NCI-H82 (cell line): Measurements from ENCODE around the gene CAV2.
"Not testable (repeated sequence)": the region's sequence is repeated elsewhere in the genome, so short reads cannot be mapped to it uniquely, and the experiment has no call there.

Experiments
- DNase-seq: peaks from one replicate; lab custom pipeline; 2025; lab: John Stamatoyannopoulos, UW

The CAV2 gene, protein sequence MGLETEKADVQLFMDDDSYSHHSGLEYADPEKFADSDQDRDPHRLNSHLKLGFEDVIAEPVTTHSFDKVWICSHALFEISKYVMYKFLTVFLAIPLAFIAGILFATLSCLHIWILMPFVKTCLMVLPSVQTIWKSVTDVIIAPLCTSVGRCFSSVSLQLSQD

DNA sequence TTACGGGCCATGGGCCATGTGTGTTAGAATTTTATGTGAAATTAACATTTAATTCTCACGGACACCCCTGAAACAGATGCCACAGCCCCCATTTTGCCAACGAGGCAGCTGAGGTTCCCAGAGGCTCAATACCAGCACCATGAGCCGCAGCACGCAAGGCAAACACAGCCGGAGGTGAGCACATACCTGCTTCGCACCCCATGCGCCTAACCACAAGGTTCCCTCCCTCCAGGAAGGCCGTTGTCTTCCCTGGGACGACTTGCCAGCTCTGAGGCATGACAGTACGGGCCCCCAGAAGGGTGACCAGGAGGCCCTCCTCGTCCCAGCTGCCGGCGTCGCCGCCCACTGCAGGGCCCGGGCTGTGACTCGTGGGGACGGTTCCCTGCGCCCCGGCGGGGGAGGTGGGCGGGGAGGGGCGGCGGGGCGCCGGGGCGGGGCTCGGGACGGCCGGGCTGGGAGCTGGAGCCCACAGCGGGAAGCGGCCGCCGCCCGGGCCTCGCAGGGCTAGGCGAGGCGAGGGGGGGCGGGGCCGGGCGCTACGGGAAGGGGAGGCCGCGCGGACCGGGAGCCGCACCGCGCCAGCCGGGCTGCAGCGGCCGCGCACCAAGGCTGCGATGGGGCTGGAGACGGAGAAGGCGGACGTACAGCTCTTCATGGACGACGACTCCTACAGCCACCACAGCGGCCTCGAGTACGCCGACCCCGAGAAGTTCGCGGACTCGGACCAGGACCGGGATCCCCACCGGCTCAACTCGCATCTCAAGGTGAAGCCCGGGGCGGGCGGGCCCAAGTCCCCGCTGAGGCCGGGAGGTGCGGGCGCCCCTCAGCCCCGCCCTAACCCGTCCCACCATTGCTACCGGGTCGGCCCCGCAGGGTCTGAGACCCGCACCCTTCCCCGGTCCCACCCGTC, at the start of gene CAV2:
CAV2 (plus strand) TSS at position 571 of the 910 bp plus-strand sequence; CDS start at position 615, 44 bp downstream.
- peak; percentile 42 for DNase-seq

DNA sequence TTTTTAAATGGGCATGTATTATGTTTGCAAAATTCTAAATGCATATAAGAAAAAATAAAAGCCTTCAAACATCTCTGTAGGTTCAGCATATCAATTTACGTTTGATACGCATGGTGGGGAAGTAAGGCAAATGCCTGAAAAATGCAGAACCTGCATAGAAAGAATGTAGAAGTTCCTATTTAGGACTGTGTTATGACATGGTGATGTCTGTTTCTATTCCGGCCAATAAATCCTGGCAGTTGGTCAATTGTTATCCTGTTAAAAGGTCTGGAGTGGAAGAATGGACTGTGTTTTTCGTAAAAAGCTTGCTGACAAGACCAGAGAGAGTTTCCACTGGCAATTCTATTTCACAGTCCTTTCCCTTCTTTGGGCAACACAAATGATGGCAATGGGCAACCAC, 49.6 kb upstream of the CAV2 start:
- DNase-seq, result no peak

DNA sequence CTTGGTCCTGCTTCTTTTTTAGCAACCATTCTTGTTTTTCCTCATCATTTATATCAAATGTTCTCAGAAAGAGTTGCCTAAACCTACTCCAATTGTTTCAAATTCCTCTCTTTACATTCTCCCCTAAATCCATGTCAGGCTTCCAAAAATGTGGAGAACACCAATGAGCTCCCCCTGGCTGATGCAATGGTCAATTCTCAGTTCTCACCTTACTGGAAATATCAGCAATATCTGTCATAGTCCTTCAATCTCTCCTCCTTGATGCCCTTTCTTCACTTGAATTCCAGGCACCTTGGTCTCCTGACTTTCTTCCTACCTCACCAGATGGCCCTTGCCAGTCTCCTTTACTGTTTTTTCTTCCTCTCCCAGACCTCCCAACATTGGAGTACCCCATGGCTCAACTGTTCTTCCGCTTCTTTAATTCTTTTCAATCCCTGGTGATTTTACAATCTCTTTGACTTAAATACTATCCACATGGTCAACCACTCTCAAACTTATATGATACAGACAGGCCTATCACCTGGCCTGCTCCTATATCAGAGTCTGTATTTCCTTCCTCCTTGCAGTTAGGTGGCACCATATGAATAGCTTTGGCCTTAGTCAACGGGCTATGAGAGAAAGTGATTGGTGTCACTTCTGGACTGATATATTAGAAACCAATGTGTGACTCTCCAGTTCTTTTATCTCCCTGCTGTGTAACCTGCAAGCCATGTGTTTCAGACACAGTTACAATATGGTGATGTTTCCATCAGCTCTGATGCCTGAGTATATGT, 47.4 kb upstream of the CAV2 start:
- no peak for DNase-seq

DNA sequence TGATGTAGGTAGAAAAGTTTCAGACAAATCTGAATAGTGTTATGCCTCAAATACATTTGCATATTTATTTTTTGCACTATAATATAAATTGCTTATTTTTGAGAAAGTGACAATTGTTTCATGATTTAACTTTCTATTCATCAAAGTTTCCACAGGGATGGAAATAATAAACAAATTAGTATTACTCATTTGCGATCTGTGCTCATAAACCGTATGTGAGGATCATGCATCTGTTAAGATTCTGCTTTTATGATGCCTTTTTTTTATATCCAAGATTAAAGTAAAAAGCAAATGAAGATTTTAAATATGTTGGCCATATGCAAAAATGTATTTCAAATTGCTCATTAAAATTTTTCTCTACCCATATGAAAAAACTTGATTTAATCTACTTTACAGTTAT, 45.2 kb upstream of the CAV2 start:
- no peak for DNase-seq

DNA sequence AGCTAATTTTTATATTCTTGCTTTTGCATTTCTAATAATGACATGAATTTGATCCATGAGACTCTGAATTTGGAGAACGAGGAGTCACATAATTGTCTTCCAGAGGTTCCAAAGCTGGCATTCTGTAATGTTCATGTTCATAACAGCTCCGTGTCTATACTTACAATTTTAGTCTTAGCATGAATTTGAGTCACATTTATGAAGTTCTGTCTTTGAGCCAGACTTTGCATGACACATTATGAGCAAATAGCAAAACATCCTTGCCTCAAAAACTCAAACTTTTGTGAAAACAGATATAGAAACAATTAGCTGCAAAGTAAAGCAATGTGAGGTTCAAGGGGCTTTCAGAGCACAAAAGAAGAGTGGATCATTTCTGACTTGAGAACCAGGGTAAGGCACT, 44.5 kb upstream of the CAV2 start:
- no peak for DNase-seq

DNA sequence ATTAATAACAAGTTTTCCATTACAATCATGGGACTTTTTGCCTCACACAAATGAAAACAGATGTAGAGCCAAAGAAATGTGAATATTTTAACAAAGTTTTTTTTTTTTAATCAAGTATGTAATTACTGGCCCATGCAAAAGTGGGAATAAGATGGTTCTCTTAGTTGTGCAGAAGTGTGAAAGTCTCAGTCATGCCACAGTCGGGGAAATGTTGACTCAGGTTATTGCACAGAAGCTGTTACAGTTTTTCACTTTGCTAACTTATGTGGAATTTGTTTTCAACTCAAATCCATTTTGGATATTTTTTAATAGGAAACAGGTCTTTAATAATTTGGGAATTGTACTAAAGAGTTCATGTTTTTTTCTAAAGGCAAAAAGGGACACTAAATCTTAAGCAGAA, 44.0 kb upstream of the CAV2 start:
- no peak for DNase-seq

- DNase-seq, result no peak
Observed at GRCh38 chr7:116461500-116461899, 38.0 kb upstream of the CAV2 start.

- DNase-seq, result no peak
Observed at GRCh38 chr7:116463956-116464355, 35.6 kb upstream of the CAV2 start.

DNA sequence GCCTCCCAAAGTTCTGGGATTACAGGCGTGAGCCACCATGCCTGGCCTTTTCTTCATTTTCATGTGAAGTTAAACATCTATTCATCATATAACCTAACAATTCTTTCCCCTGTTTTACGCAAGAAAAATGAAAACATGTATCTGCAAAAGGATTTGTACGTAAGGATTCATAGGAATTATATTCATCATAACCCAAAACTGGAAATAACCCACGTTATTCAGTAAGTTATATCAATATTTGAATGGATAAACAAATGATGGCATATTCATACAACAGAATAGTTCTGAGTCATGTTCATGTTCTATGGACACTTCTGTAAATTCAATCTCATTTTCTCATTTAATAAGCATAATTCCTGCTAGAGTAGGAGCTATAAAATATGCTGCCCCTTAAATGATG, 35.2 kb upstream of the CAV2 start:
- DNase-seq, result no peak

GRCh38 chr7:116465125-116465524, 34.4 kb upstream of the CAV2 start:
- no peak for DNase-seq

- DNase-seq, result no peak
Observed at GRCh38 chr7:116468534-116468933, 31.0 kb upstream of the CAV2 start.

DNA sequence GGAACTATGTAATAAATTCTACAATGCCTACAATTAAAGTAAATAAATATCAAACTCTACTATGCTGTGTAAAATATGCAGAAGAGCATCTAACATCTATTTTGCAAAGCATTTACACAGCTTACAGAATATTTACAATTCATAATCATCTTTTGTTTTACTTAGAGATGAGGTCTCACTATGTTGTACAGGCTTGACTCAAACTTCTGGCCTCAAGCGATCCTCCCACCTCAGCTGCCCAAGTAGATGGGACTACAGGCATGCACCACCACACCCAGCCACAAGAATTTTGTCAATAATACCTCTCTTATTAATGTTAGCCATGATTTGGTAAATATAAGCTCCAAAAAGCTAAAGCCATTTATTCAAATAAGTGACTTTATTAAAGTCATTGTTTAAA, 21.9 kb upstream of the CAV2 start:
- DNase-seq, result no peak

- DNase-seq, result no peak
Observed at GRCh38 chr7:116478834-116479233, 20.7 kb upstream of the CAV2 start.

- no peak for DNase-seq
Observed at GRCh38 chr7:116483271-116483942, 16.1 kb upstream of the CAV2 start.

GRCh38 chr7:116484389-116484788, 15.1 kb upstream of the CAV2 start:
- not testable (repeated sequence) for DNase-seq

DNA sequence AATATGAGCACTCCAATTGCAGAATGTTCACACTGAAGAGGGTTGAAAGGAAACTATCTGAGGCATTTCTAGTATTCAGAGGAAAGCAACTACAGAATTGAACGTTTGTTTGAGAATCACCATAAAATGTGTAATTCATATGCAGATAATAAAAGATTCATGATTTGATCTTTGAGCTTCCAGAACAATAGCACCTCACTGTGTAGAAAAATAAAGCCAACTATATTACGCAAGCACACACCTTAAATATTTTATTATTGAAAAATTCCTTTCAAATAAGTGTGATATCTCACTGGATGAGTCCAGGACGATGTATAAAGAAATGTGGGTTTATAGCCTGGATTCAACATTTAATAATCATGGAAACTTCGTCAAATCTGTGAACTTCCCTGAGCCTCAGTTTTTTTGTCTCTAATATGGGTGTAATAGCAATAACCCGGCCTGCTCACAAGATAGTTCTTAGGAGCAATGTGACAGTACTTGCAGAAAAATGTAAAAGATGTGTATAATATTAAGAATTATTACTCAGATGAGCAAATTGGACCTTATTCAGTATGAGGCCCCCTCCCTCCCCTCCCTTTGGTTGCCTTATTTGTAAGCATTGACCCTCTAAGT, 11.5 kb upstream of the CAV2 start:
- no peak for DNase-seq

DNA sequence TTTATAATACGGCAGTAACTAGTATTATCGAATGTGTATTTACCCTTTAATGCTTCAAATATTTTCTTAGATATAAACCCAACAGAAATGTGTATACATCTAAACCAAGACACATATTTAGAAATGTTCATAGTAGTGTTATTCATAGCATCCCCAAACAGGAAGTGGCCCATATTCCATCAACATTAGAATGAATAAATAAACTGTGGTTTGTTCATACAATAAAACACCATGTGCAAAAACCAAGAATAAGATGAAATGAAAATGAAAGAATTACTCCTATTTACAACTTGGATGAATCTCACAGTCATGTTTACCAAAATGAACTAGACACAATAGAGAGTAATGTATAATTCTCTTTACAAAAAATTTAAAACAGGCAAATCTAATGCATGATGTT, 9.2 kb upstream of the CAV2 start:
- DNase-seq, result no peak

DNA sequence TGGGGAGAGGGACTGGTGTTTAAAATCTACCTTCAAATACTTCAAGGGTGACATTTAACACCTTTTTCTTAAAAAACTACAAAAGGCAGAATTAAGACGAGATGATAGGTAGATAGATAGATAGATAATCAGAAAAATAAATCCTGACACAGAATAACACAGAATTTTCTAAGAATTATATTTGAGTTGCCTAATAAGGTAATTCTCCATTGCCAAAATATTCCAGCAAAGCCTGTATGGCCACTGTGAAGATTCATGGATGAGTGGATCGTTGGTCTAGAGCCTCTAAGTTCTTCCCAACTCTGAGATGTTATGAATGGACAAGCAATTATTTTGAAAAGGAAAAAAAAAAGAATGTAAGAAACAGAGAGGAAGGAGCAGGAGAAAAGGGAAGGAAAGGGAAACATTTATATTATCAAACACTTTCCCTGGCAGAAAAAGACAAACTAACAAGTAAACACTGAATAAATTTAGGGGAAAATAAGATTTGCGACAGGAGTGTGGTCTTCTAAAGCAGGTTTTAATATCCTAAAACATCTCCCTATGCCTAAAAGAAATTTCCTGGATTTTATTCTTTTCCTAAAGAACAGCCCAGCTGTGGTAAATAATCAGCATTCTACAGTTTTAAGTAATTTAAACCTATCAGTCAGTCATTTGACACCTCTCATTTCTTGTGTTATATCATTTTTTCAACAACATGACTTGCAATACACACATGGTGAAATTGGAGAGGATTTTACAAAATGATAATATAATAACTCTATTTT, 7.5 kb upstream of the CAV2 start:
- DNase-seq, result no peak

DNA sequence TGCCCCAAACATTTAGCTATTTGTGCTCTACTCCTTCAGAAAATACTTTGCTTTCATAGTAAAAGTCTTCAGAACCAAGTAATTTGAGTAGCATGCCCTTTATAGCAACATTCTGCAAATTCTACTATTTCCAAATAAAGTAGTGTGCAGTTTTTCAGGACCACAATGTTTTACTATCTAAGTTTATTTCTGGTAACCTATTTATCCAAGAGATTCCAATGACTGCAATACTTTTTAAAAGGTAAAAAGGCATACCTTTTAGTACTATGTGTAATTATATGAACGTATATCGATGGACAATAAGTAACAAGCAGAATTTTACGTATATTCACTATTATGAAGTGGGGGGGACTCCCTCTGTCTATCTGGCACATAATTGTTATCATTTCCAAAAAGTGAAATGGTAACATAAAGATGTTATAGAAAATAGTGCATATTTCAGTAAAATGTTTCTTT, 6.9 kb upstream of the CAV2 start:
- no peak for DNase-seq

DNA sequence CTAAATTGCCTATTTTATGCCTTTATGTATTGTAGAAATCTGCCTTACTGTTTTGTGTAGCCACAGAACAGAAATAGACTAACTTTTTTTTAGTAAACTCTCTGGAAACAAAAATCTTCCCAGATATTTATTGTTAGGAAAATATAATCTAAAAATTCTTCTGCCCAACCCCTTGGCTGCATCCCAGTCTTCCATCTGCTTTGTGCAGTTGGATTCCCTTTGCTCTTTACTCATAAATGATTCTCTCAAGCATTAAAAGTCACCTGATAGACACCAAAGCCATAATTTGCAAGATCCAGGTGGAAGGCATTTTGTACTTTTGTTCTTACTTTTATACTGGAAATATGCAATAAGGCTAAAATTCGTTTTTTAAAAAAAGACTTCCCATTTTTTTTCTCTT, 6.1 kb upstream of the CAV2 start:
- no peak for DNase-seq

DNA sequence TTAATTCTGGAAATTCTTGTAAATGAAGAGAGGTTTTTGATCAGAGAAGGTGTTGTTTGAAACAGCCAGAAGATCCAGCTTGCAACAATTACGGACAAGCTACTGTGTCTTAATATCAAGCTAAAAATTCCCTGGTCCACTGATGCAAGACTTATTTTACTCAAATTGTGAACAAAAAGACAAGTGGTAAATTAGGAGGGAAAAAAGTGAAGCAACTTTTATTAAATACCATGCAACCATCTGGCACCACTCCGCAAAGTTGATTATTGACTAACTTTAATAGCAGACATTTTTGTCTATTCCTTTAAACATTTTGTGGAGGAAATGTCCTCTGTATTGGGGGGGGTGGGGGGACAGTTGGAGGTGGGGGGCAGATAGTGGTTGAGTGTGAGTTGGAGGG, 5.1 kb upstream of the CAV2 start:
- DNase-seq, result no peak
